Measurements from ENCODE around the gene ARL15. TPM values are rescaled to one million over a fixed set of nuclear protein-coding genes. Genes with fewer than 3 reads are reported as not detected.
A peak's percentile ranks its signal among the peaks of the same experiment; 100 is the strongest.
"Not testable (repeated sequence)": the region's sequence is repeated elsewhere in the genome, so short reads cannot be mapped to it uniquely, and the experiment has no call there.

Gene ARL15
- polyA plus RNA-seq, 6 donors from 2014 or later: 16.1 to 27.1 (median 21.2) TPM

DNA sequence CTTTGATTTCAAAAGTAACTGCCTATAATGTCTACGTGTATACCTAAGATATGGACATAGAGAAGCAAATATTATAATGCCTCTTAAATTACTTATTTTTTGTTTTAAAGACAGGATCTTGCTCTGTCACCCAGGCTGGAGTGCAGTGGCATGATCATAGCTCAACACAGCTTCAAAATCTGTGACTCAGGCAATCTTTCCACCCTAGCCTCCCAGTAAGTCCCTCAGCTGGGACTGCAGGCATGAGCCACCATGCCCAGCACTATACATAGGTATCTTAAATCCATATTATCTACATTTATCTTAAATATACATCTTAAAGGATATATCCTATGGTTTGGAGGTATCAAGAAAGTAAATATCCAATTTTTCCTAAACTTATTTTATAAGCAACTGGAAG, 261.2 kb downstream of the ARL15 start:
- no peaks in the 10 kb centered on the region for H3K27me3 Mint-ChIP-seq
- no peaks in the 10 kb centered on the region for H3K36me3 Mint-ChIP-seq
- H3K4me3 Mint-ChIP-seq: no peak overlapping the region
- H3K9me3 Mint-ChIP-seq: no peaks in the 10 kb centered on the region
- H3K27ac Mint-ChIP-seq: no peak overlapping the region
- no peaks in the 10 kb centered on the region for H3K4me1 Mint-ChIP-seq
- no peak for DNase-seq
- ATAC-seq (ENCODE audit: low read depth in 2 of 2): no peak

DNA sequence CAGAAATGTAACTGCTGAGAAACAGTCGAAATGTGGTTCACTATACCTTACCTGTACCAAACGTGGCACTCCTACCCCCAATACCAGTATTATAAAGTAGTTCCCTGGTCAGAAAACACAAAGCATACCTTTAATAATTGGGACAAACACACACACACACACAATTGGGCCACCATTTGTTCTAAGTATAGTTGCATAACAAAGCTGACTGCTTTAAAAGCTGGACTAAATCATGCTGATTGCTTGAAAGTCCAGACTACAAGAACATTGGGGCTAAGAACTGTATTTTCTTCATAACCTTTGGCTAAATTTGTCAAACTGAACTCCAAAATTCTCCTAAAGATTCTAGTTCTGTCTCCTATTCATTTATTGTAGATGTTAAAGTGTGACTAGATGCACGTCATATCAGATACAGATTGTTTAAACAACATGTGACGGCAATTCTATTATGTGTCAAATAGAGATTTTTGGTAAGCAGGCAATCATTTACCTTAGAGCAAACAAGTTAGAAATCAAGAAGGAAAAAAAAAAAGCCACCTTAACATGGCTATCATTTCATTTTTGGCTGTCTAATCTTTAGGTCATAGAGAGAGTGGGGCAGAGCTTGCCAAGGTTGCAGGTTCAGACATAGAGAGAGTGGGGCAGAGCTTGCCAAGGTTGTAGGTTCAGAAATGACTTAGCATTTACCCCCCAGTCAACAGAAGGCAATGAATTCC, 265.1 kb downstream of the ARL15 start:
- no peak overlapping the region for H3K4me3 Mint-ChIP-seq
- no peaks in the 10 kb centered on the region for H3K4me1 Mint-ChIP-seq
- ATAC-seq (ENCODE audit: low read depth in 2 of 2) (no peak), DNase-seq (no peak)
- no peak overlapping the region for H3K27ac Mint-ChIP-seq
- no peaks in the 10 kb centered on the region for H3K36me3 Mint-ChIP-seq
- no peaks in the 10 kb centered on the region for H3K27me3 Mint-ChIP-seq
- H3K9me3 Mint-ChIP-seq: no peaks in the 10 kb centered on the region

DNA sequence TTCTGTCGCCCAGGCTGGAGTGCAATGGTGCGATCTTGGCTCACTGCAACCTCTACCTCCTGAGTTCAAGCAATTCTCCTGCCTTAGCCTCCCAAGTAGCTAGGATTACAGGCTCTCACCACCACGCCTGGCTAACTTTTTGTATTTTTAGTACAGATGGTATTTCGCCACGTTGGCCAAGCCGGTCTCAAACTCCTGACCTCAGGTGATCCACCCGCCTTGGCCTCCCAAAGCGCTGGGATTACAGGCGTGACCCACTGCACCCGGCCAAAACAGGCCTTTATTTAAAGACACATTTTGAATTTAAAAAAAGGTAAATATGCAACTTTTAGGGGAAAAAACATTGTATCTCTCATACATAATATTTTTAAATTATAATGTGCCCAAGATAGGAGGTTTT, 266.1 kb downstream of the ARL15 start:
- H3K27ac Mint-ChIP-seq; H3K27me3 Mint-ChIP-seq; DNase-seq; H3K4me3 Mint-ChIP-seq; H3K9me3 Mint-ChIP-seq; ATAC-seq (ENCODE audit: low read depth in 2 of 2); H3K4me1 Mint-ChIP-seq; H3K36me3 Mint-ChIP-seq: not testable (repeated sequence)

DNA sequence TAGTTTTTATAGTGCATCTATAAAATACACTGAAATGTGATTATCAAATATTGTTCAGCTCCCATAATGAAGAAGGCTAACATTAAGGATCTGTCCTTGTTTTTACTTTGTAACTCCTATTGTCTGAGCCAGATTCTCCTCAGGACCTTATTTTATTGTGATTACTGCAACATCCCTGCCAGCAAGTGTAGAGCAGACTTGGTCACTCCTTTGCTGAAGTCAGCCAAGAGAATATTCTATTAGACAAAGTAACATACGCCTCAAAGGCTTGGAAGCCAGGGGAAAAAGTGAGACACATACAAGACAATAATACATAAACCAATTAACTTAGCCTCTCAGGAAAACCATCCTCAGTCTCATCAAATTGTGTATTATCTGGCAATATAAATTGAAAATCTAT, 269.6 kb downstream of the ARL15 start:
- no peak overlapping the region for H3K27ac Mint-ChIP-seq
- H3K4me3 Mint-ChIP-seq: no peak overlapping the region
- no peaks in the 10 kb centered on the region for H3K36me3 Mint-ChIP-seq
- DNase-seq (no peak), ATAC-seq (ENCODE audit: low read depth in 2 of 2) (no peak)
- H3K4me1 Mint-ChIP-seq: no peaks in the 10 kb centered on the region
- no peaks in the 10 kb centered on the region for H3K9me3 Mint-ChIP-seq
- H3K27me3 Mint-ChIP-seq: no peaks in the 10 kb centered on the region

DNA sequence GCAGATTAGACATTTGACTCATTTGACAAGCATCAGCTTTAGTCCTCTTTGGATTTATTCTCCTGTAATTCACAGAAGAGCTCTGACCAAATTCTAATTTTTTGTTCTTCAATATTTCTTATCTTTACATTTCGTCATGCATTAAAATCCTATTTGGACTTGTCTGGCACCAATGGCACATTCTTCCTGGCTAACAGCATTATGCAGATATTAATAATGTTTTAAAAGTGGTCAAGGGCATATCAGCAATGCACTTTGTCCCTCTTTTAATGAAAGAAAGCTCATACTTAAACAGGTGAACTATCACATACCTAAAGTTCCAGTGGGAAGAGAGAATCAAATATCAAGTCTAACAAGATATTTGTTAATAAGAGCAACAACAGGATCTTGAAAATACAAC, 270.4 kb downstream of the ARL15 start:
- no peaks in the 10 kb centered on the region for H3K4me1 Mint-ChIP-seq
- no peaks in the 10 kb centered on the region for H3K27me3 Mint-ChIP-seq
- DNase-seq: no peak
- ATAC-seq (ENCODE audit: low read depth in 2 of 2): no peak
- no peak overlapping the region for H3K27ac Mint-ChIP-seq
- H3K4me3 Mint-ChIP-seq: no peak overlapping the region
- no peaks in the 10 kb centered on the region for H3K9me3 Mint-ChIP-seq
- no peaks in the 10 kb centered on the region for H3K36me3 Mint-ChIP-seq

DNA sequence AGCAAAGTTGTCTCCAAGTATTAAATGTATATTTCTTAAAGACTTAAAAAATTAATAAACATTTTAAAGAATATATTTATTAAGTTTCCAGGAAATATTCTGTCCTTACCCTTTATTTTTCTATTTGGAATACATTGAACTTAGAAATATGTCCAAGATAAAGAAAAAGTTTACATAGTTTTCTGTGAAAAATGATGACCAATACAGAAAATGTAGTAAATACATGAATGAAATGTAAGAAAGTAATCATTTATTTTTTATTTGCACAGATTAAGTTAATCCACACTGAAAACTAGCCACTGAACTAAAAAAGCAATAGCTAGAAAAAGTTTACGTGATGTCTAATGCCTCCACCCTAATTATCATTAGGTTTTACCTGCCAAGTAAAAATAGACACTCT, 273.2 kb downstream of the ARL15 start:
- no peak overlapping the region for H3K4me3 Mint-ChIP-seq
- H3K27ac Mint-ChIP-seq: no peak overlapping the region
- H3K4me1 Mint-ChIP-seq: no peaks in the 10 kb centered on the region
- ATAC-seq (ENCODE audit: low read depth in 2 of 2) (no peak), DNase-seq (no peak)
- peaks cover 0 to 4% of the 10 kb centered on the region in 2 donors for H3K36me3 Mint-ChIP-seq
- H3K9me3 Mint-ChIP-seq: no peaks in the 10 kb centered on the region
- no peaks in the 10 kb centered on the region for H3K27me3 Mint-ChIP-seq

DNA sequence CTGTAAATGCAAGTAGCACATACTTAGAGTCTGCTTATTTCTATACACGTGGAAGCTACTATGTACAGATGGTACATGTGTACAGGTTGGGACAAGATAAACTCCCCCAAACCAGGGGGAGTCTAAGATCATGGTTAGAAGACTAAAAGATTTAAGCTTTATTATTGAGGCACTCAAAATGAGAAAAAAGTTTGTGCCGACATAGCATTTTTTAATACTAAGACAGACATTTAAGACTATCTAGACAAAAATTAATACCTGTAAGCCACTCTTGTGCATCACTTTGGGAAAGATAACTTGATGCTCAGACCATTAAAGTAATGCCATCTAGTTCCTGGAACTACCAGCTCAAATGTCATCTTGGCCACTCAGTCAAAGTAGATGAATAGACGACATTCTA, 279.4 kb downstream of the ARL15 start:
- peaks cover 8 to 13% of the 10 kb centered on the region in 2 donors for H3K36me3 Mint-ChIP-seq
- H3K27me3 Mint-ChIP-seq: no peaks in the 10 kb centered on the region
- no peak overlapping the region for H3K4me3 Mint-ChIP-seq
- H3K27ac Mint-ChIP-seq: no peak overlapping the region
- ATAC-seq (ENCODE audit: low read depth in 2 of 2) (no peak), DNase-seq (no peak)
- H3K9me3 Mint-ChIP-seq: no peaks in the 10 kb centered on the region
- no peaks in the 10 kb centered on the region for H3K4me1 Mint-ChIP-seq

DNA sequence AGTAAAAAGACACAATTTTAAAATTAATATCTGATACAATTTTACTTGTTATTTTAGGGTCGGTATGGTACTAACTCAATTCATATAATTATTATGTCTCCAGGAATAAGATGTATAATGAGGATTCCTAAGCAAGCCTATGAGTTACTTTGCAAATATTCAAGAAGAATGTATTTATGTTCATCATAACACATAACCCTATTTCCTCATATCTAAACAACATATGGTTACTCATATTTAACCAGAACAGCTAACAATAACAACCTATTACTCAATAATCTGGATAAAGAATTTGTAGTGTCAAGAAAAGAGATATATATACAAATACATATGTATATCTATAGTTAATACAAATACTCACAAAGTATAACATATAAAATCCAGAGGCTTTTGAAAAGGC, 285.9 kb downstream of the ARL15 start:
- DNase-seq: no peak
- Mint-ChIP-seq H3K27me3 (no peaks in the 10 kb centered on the region), H3K9me3 (no peaks in the 10 kb centered on the region), H3K4me3 (no peak overlapping the region), H3K4me1 (peaks cover 2 to 12% (median 11%) of the 10 kb centered on the region in 3 donors), H3K36me3 (peaks cover 0 to 4% of the 10 kb centered on the region in 2 donors), H3K27ac (no peak overlapping the region)
- no peak for ATAC-seq (ENCODE audit: low read depth in 2 of 2)

DNA sequence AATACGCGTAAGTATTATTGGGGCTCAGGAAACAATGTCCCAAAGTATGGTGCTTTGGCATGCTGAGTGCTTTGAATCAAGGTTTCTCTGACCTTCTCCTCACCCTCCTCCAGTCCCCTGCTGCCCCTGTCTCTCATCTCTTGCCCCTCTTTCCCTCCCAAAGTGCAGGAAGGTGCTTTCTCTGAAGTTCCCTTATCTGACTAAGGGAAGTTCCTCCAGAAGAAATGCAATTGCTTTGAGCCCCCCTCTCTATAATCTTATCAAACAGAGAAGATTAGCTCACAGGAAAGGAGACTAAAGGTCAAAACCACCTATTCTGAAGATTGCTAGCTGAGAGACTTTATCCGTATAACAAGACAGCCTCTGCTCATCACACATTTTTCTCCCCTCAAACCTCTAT, 288.1 kb downstream of the ARL15 start:
- peaks cover 0 to 1% (median 0%) of the 10 kb centered on the region in 7 donors for H3K9me3 Mint-ChIP-seq
- H3K27ac Mint-ChIP-seq: peak overlapping the region in 2 of 6 donors; percentile 10 to 38
- peaks cover 0 to 4% of the 10 kb centered on the region in 2 donors for H3K36me3 Mint-ChIP-seq
- H3K4me3 Mint-ChIP-seq: no peak overlapping the region
- H3K27me3 Mint-ChIP-seq: no peaks in the 10 kb centered on the region
- ATAC-seq (ENCODE audit: low read depth in 2 of 2) (no peak), DNase-seq (no peak)
- H3K4me1 Mint-ChIP-seq: peaks cover 2 to 12% (median 11%) of the 10 kb centered on the region in 3 donors

DNA sequence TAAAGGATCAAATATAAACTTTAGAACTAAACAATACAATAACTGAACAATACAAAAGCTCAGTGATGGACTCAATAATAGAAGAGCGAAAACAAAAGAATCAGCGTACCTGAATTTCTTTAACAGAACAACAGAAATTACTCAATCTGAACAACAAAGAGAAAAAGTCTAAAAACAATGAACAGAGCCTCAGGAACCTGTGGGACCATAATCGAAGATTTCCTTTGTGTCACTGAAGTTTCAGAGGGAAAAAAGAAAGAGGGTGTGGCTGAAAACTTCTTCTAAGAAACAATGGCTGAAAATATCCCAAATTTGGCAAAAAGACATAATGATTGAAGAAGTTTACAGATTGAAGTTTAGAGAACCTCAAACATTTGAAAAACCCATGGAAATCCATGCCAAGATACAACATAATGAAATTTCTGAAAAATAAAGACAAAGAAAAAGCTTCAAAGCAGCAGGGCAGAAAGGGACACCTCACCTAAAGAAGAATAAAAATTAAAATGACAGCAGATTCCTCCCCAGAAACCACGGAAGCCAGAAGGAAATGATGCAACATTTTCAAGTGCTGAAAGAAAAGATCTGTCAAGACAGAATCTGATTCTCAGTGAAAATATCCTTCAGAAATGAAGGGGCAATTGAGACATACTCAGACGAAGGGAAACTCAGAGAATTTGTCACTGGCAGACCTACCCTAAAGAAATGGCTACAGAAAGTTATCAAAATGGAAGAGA, 288.8 kb downstream of the ARL15 start:
- Mint-ChIP-seq H3K4me3 (no peak overlapping the region), H3K27me3 (no peaks in the 10 kb centered on the region), H3K36me3 (peaks cover 5 to 8% of the 10 kb centered on the region in 2 donors), H3K27ac (peak overlapping the region in 1 of 6 donors; percentile 66), H3K4me1 (peaks cover 2 to 12% (median 11%) of the 10 kb centered on the region in 3 donors), H3K9me3 (peaks cover 0 to 1% (median 0%) of the 10 kb centered on the region in 7 donors)
- DNase-seq: no peak
- no peak for ATAC-seq (ENCODE audit: low read depth in 2 of 2)

DNA sequence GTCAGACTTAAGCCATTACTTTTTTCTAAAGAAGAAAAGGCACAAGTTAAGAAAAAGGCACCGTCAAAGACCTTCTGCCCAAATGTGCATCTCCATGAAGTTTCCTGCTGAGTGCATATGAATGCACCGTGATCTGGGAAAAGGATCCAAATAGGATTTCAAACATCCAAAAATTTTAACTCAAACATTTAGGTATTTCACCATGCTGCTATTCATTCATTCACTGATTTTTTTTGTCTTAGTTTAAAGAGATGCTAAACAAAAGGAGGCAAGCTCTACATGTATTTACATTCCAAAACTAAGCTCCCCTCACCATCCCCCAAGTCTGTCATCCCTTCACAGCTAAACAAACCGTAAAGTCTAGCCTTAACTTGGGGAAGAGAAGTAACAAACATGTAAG, 291.9 kb downstream of the ARL15 start:
- H3K36me3 Mint-ChIP-seq: peaks cover 29% of the 10 kb centered on the region in 2 donors
- DNase-seq: no peak
- peaks cover 0 to 8% (median 4%) of the 10 kb centered on the region in 7 donors for H3K9me3 Mint-ChIP-seq
- ATAC-seq (ENCODE audit: low read depth in 2 of 2): no peak
- H3K27me3 Mint-ChIP-seq: no peaks in the 10 kb centered on the region
- no peak overlapping the region for H3K4me3 Mint-ChIP-seq
- peaks cover 2 to 12% (median 11%) of the 10 kb centered on the region in 3 donors for H3K4me1 Mint-ChIP-seq
- H3K27ac Mint-ChIP-seq: no peak overlapping the region

DNA sequence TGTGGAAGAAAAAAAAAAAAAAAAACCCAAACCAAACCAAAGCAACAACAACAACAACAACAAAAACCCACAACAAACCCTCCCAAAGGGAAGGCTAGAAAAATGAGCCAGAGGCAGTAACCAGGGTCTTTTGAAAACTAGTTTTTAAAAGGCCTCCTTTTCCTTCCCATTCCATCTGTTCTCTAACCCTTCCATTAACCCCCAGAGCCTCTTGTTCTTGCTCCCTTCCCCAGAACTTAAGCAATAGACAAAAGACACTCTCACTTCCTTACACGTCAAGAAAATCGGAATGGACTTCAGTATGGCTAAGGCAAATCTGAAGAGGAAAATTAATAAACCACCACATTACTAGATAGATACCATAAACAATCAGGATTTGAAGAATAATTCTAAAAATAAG, 292.8 kb downstream of the ARL15 start:
- no peak for ATAC-seq (ENCODE audit: low read depth in 2 of 2)
- no peak overlapping the region for H3K4me3 Mint-ChIP-seq
- H3K9me3 Mint-ChIP-seq: peaks cover 0 to 8% (median 4%) of the 10 kb centered on the region in 7 donors
- H3K27ac Mint-ChIP-seq: no peak overlapping the region
- no peak for DNase-seq
- peaks cover 27 to 29% of the 10 kb centered on the region in 2 donors for H3K36me3 Mint-ChIP-seq
- H3K27me3 Mint-ChIP-seq: no peaks in the 10 kb centered on the region
- H3K4me1 Mint-ChIP-seq: peaks cover 2 to 12% (median 11%) of the 10 kb centered on the region in 3 donors

DNA sequence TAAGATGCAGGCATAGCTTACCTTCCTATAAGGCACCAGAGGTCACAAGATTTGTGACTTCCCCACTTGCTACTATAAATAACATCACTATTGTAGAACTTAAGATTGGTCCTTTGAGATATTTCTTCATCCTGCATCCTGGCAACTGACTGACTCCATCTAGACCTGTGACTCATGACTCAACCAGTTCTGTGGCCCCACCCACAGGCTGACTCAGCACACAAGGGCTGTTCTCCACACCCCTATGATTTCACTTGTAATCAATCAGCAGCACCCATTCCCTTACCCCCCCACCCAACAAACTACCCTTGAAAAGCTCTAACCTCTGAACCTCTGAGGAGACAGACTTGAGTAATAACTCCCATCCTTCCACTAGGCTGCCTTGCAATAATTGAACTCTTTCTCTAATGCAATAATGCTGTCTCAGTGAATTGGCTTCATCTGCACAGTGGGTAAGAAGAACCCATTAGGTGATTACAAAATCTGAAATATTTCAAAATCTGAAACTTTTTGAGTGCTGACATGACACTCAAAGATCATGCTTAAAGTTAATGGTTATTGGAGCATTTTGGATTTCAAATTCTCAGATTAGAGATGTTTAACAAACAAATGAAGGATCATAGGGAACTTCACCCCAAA, 296.7 kb downstream of the ARL15 start:
- peaks cover 24 to 29% of the 10 kb centered on the region in 2 donors for H3K36me3 Mint-ChIP-seq
- peaks cover 0 to 8% (median 4%) of the 10 kb centered on the region in 7 donors for H3K9me3 Mint-ChIP-seq
- DNase-seq (no peak), ATAC-seq (ENCODE audit: low read depth in 2 of 2) (no peak)
- no peaks in the 10 kb centered on the region for H3K27me3 Mint-ChIP-seq
- H3K4me3 Mint-ChIP-seq: no peak overlapping the region
- H3K4me1 Mint-ChIP-seq: no peaks in the 10 kb centered on the region
- no peak overlapping the region for H3K27ac Mint-ChIP-seq

DNA sequence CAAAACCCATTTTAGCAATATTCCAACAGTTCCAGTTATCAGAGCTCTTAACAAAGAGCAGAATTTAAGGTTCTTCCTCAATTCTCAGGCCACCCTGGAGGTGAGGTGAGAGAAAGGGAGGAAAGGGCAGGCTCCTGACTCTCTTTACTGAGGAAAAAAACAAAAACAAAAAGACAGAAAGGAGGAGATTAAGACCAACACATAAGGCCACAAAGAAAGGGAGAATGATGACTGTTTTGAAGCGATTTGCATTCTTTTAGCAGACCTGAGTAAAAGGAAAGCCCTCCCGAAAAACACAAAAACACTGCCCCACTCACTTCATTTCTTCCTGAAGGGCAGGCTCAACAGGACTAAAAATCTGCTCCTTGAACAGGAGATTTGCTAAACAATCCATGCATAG, 300.5 kb downstream of the ARL15 start:
- H3K27me3 Mint-ChIP-seq: no peaks in the 10 kb centered on the region
- ATAC-seq (ENCODE audit: low read depth in 2 of 2) (no peak), DNase-seq (no peak)
- no peaks in the 10 kb centered on the region for H3K4me1 Mint-ChIP-seq
- H3K9me3 Mint-ChIP-seq: peaks cover 0 to 8% (median 4%) of the 10 kb centered on the region in 7 donors
- no peak overlapping the region for H3K4me3 Mint-ChIP-seq
- peak overlapping the region in 3 of 6 donors; percentile 42 to 69 (median 67) for H3K27ac Mint-ChIP-seq
- H3K36me3 Mint-ChIP-seq: peaks cover 11 to 12% of the 10 kb centered on the region in 2 donors
